Fibroblast of mammary gland (primary cell): ENCODE measurements around the gene KCNH6.

ENCODE experiments used
- DNase-seq: peaks from one replicate; pipeline ENCODE4 v3.0.0-alpha.2; 2010; ENCODE audit warnings: low read depth
- H3K4me3 ChIP-seq: 2 replicates; pipeline ENCODE4 v1.5.1; 2011; ENCODE audit warnings: low read depth, mild to moderate bottlenecking, low read length, moderate library complexity; ENCODE audit not compliant: control insufficient read depth
- CTCF ChIP-seq: conservative IDR thresholded peaks from 2 replicates; pipeline ENCODE4 v1.5.1; 2011; ENCODE audit warnings: low read depth, low read length, inconsistent platforms; ENCODE audit not compliant: control insufficient read depth, insufficient read depth

The KCNH6 gene

GRCh38 chr17:63489291-63489690, 33.9 kb upstream of the KCNH6 start:
- H3K4me3 ChIP-seq = no peak overlapping the region
- TF ChIP-seq CTCF = no peak
- DNase-seq = no peak

GRCh38 chr17:63490329-63490728, 32.8 kb upstream of the KCNH6 start:
- no peak overlapping the region for H3K4me3 ChIP-seq
- no peak for DNase-seq
- no peak for TF ChIP-seq CTCF

- TF ChIP-seq CTCF = no peak
- H3K4me3 ChIP-seq = no peak overlapping the region
- no peak for DNase-seq
Observed at GRCh38 chr17:63490858-63491400, 32.2 kb upstream of the KCNH6 start.

GRCh38 chr17:63491413-63491812, 31.7 kb upstream of the KCNH6 start:
- H3K4me3 ChIP-seq = no peak overlapping the region
- no peak for DNase-seq
- TF ChIP-seq CTCF = no peak

GRCh38 chr17:63491977-63492618, 31.1 kb upstream of the KCNH6 start:
- TF ChIP-seq CTCF = no peak
- H3K4me3 ChIP-seq = no peak overlapping the region
- DNase-seq = no peak

GRCh38 chr17:63492940-63493339, 30.2 kb upstream of the KCNH6 start:
- H3K4me3 ChIP-seq = no peak overlapping the region
- DNase-seq = no peak
- TF ChIP-seq CTCF = no peak
